Measurements from ENCODE around the gene LUZP1.
A peak's percentile ranks its signal among the peaks of the same experiment; 100 is the strongest.

Gene LUZP1

GRCh38 chr1:23084880-23085279, 83.8 kb downstream of the LUZP1 start:
- no peak for DNase-seq (ENCODE audit: low read depth)

GRCh38 chr1:23083714-23084480, 84.8 kb downstream of the LUZP1 start:
- peak; percentile 30 for DNase-seq (ENCODE audit: low read depth)

DNA sequence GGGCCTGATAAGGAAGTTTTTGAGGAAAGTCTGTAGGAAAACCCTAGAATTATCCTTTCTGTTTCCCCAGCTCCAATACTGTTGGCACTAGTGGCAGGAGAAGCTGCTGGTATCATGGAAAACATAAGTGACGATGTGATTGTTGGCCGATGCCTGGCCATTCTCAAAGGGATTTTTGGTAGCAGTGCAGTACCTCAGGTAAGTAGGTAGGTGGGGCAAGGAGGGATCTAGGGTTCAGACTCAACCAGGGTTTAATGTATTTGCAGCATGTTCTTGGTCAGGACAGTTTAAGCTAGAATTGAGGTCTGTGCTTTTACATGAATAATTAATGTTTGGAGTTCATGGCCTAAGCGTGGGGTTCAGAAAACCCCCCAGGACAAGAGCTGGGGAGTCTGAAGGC, 87.3 kb downstream of the LUZP1 start:
- no peak for DNase-seq (ENCODE audit: low read depth)

DNA sequence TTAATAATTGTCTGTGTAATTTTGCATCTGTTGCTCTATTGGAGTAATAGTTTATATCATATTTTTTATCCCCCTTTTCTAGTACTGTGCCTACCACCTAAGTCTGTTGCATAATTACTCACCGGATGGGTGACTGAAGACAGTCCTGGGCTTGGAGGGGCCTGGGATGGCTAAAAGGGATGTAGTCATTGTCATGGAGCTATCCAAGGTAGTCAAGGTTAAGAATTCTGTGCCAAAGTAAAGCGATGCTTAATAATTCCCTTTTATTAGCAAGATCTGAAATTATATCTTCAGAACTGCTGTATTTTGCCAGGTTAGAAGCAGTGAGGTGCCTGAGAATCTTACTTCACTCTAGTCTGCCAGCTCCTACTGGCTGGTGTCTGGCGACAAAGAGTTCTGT, 87.8 kb downstream of the LUZP1 start:
- no peak for DNase-seq (ENCODE audit: low read depth)

DNA sequence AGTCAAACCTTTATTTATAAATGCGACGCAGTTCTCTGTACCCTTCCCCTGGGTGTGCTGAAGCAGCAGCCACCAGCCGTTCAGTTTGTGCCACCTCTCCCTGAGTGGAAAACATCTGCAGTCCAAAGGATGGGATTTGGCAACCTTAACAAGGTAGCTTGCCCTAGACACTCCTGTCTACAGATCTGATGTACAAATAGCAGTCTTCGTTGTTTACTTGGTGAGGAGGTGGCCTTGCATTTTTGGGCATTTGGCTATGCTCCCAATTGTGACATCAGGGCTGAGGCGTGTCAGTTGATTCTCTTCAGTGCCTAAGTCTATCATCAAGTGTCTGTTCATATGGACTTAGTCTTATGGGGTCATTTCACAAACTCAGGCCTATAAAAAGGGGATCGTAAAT, 89.6 kb downstream of the LUZP1 start:
- DNase-seq (ENCODE audit: low read depth), result no peak

DNA sequence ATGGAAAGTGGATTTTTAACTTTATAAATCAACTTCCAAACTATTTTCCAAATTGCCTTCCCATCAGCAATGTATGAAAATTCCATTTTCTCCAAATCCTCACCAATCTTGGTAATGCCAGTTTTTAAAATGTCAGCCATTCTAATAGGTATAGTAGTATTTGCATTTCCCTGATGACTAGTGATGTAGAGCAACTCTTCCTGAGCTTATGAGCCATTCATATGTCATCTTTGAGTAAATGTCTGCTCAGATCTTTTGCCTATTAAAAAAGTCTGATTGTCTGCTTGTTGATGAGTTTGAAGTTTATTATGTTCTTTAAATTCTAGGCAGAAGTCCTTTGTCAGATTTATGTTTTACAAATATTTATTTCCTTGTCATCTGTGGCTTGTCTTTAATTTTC, 94.6 kb downstream of the LUZP1 start:
- DNase-seq (ENCODE audit: low read depth), result no peak

DNA sequence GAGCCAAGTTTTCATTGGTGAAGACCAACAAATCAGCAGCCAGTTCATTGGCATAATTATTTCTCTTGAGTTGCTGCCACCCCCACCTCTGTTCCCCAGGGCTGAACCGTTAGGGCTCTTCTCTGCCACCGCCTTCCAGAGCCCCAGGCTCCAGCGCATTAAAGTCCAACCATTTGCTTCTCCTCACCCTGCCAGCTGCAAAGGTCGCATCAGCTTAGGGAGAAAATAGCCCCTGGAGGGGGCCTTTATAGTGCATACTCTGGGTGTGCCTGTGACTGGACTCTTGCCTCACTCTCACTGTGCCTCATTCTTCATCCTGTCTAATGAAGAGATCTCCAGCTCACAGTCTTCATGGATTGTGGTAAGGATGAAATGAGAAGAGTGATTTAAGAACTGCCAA, 99.0 kb downstream of the LUZP1 start:
- no peak for DNase-seq (ENCODE audit: low read depth)

DNA sequence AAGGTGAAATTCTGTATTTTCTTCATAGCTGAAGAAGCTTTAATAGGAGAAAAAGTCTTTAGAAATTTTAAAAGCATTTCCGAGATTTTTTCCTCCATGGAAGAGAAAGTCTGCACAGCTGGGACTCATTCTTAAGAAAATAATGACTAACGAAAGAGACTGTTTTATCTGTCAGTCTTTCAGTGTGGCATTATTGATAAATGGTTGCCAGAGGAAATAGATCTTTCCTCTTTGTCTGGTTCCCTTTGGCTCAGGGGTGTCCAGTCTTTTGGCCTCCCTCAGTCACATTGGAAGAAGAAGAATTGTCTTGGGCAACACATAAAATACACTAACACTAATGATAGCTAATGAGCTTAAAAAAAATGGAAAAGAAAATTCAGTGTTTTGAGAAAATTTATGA, 99.5 kb downstream of the LUZP1 start:
- DNase-seq (ENCODE audit: low read depth), result no peak

DNA sequence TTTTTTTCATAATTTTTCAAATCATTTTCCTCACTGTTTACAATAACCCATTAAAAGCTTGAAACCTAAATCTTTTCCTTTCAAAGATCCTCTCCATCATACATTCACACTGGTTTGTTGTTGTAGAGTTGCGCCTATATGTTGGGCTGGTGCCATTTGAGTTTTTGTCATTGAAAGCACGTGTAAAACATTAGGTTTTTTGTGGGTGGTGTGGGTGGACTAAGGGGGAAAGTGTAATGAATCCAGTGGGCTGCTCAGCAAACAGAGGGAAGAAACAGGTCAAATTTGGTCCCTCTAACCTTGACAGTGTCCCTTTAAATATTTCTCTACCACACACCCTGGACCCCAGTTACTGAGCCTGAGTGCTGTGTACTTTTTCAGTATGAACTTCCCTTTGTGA, 102.6 kb downstream of the LUZP1 start:
- no peak for DNase-seq (ENCODE audit: low read depth)

DNA sequence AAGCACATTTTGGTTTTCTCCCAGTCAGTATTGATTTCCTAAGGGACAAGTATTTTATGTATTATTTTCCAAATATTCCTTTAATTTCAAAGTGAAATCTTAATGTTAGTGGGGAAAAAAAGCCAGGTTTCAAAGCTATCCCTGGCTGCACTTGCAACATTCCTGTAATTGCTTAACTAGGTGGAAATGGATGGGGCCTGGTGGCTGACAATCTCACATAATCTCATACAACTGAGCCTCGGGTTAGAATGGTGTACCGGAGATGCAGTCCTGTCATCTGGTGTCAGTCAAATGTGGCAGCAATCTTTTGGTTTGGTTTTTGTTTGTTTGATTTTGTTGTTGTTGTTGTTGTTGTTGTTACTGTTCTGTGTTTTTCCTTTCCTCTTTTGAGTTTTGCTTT, 103.3 kb downstream of the LUZP1 start:
- DNase-seq (ENCODE audit: low read depth), result no peak

GRCh38 chr1:23062271-23062670, 106.4 kb downstream of the LUZP1 start:
- DNase-seq (ENCODE audit: low read depth), result no peak

- DNase-seq (ENCODE audit: low read depth), result no peak
Observed at GRCh38 chr1:23057301-23057700, 111.4 kb downstream of the LUZP1 start.

DNA sequence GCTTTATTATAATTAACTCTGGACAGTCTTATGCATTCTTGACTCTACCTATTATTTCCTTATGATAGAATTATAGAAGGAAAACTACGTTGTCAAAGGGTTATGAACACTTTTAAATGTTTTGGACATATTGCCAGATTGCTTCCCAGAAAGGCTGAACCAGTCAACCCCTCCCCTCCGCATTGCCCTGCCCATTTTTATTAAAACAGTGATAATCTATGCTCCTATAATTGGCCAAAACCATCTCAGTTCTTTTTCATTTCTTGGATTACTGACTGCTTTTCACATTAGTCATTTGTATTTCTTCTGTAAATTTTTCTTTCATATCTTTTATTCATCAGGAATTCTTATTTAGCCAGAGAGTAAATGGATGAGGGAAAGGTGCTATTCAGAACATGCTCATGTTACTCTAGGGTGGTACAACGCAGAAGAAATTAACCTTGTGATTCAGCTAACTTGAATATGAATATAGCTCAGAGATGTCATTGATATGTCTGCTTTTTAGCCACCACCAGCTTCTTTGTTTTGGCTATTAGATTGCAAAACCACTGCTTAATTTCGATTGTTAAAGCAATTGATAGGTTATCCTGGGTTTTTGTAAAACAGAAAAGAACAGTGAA, 117.3 kb downstream of the LUZP1 start:
- no peak for DNase-seq (ENCODE audit: low read depth)

DNA sequence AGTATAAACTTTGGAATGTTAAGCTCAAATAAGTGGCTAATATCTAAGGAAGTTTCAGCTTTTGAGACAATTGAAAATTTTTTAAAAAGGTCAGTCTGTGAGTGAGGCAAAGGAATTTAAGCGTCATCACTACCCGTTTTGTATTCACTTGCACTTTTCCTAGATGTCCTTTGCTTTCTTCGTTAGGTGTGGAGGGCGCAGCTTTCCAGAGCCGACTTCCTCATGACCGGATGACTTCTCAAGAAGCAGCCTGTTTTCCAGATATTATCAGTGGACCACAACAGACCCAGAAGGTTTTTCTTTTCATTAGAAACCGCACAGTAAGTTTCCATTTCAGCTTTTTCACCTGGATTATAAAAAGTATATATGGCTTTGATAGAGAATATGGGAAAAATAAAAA, 118.5 kb downstream of the LUZP1 start:
- DNase-seq (ENCODE audit: low read depth), result no peak

- DNase-seq (ENCODE audit: low read depth), result no peak
Observed at GRCh38 chr1:23044035-23044434, 124.6 kb downstream of the LUZP1 start.

- no peak for DNase-seq (ENCODE audit: low read depth)
Observed at GRCh38 chr1:23040509-23040908, 128.1 kb downstream of the LUZP1 start.

GRCh38 chr1:23039308-23039826, 129.3 kb downstream of the LUZP1 start:
- DNase-seq (ENCODE audit: low read depth), result no peak

- no peak for DNase-seq (ENCODE audit: low read depth)
Observed at GRCh38 chr1:23037081-23037740, 131.4 kb downstream of the LUZP1 start.

DNA sequence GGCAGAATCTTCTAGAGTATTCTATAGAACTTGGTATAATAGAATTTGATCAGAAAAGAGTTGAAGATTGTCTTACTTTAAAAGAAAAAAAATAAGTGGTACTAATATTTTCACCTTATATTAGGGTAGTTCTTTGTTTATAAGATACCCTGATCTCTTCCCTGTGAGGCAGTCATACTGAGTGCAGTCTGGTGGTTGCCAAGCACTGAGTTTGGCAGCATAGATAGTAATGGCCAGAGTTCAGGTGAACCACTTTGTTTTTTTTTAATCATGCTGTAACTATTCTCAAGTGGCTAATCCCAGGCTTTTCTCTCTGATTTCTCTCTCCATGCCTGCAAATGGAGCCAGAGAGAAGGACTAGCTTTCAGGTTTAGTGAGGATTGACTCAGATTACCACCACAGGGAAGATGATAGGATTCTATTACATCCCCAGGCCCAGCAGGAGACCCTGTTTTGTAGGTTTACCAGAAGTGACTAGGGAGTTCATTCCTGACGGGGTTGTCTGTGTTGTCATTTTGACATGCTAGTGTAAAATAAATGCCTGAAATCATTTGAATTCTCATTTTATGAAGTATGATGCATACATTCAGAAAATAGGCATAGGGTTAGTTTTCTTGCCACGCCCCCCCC, 132.7 kb downstream of the LUZP1 start:
- no peak for DNase-seq (ENCODE audit: low read depth)
